GM10847 (cell line): ENCODE measurements around the gene FBXL14.

ENCODE experiments used
- POLR2A ChIP-seq: IDR thresholded peaks from 2 replicates; pipeline ENCODE4 v1.6.1; 2011; ENCODE audit not compliant: insufficient read length; ENCODE audit errors: extremely low read depth

FBXL14 gene

DNA sequence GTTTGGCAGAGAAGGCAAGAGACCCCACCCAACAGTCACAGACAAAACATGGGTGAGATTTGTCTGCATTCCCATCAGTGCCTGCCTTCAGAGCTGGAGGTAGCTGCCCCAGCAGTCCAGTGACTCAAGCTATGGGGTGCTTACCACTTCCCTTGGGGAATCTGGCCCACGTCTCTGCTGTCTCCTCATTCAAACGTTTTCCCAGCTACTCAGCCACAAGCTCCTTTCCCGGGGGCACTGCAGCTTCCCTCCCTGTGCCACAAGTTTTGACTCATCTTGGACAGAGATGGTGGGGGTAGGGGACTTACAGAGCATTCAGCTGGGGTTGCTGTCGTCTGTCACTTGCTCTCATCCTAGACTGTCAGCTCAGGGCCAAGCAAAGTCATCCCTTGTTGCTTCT is 66.6 kb downstream of the FBXL14 start:
- no peak for TF ChIP-seq POLR2A

DNA sequence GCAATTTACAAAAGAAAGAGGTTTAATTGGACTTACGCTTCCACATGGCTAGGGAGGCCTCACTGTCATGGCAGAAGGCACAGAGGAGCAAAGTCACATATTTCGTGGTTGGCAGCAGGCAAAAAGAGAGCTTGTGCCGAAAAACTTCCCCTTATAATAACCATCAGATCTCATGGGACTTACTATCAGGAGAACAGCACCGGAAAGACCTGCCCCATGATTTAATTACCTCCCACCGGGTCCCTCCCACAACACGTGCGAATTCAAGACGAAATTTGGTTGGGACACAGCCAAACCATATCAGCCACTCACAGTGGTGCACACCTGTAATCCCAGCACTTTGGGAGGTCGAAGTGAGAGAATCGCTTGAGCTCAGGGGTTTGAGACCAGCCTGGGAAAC is 68.5 kb downstream of the FBXL14 start:
- TF ChIP-seq POLR2A: no peak

DNA sequence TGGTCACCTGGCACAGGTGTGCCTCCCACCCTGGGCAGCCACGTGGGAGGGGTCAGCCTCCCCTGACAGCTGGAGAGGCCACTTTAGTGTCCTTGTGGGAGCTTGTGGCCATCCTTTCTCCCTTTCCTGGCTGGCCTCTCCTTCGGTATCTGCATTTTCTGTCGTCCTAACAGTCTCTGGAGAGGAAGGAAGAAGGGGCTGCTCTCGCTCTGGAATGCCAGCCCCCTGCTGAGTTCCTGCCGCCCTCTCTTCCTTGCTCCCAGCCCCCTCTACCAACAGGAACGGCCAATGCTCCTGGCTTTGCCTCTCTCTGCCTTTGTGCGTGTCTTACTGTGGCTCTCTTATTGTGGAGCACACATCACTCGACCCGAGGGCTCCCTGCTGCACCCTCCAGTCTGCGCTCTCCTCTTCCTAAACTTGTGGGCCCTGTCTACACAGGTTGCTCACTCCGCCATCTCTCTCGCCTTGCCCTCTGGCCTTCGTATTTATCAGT is 70.8 kb downstream of the FBXL14 start:
- TF ChIP-seq POLR2A: no peak

DNA sequence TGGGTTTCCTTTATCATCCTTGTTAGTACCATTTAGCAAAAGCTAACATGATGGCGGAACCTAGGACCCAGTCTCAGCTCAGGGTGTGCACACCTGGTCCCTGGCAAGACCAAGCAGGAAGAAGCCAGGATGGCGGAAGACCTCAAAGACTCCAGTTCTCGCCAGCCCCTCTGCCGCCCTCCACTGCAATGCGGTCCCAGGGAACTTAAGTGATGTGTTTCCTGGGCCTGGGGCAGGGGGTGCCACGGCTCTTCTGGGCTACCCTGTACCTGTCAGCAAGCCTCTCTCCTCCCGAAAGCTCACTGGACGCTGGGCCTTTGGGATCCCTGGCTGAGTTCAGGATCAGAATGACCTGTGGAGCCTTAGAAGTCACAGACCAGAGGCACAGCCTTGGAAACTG is 71.3 kb downstream of the FBXL14 start:
- TF ChIP-seq POLR2A: no peak

DNA sequence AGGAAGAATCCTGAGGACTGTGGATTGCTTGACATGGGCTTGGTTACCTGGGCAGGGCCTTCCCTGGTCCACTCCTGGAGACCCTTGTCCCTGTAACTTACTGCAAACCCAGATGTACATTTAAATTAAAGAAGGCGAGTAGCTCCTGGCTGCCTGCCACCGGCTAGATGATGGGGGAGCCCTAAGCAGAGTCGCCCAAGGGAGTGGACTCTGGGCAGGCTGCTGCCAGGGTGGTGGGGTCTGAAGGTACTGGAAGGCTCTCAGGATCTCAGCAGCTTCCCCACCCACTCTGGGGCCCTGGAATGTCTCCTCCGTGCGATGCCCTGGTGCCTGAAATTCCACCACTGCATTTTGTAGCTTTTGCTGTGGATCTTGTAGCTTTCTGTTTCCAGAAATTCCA is 74.7 kb downstream of the FBXL14 start:
- no peak for TF ChIP-seq POLR2A

DNA sequence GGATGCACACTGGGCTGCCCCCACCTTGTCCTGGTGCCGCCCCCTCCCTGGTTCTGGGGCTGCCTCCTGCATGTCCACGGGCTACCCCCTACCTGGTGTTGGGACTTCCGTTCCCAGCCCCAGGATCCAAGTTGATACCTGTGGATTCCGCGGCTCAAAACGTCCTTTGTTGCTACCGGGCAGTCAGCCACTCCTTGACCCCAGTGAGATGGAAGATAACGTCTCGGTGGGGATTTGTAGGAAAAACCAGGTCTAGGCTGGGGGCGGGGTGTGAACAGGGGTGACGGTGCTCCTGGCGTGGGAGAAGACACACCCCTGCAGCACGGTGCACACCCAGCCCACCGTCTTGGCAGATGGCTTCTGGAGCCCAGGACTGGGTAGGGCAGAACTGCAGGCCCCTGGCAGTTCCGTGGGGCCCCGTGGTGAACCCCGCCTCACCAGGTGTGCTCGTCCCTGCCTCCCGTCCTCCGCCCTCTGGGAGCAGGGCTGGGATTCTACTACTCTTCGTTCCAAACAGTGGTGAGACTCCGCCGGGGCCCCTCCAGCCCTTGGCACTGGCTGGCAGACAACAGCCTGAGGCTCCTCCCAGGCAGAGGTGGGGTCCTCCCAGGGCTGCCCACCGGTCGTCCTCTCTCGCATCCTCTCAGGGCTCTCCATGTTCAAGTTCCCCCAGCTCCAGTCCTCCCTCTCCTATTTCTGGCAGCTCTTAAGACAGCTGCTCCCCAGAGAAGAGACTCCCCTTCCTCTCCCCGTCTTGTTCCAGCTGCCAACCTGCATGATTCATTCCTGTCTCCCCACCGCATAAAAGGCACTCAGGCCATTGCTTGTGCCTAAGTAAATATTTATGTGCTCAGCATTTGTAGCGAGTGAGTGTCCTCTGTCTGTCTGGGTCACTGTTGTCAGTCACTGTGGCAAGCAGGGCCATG is 75.5 kb downstream of the FBXL14 start:
- TF ChIP-seq POLR2A: no peak

DNA sequence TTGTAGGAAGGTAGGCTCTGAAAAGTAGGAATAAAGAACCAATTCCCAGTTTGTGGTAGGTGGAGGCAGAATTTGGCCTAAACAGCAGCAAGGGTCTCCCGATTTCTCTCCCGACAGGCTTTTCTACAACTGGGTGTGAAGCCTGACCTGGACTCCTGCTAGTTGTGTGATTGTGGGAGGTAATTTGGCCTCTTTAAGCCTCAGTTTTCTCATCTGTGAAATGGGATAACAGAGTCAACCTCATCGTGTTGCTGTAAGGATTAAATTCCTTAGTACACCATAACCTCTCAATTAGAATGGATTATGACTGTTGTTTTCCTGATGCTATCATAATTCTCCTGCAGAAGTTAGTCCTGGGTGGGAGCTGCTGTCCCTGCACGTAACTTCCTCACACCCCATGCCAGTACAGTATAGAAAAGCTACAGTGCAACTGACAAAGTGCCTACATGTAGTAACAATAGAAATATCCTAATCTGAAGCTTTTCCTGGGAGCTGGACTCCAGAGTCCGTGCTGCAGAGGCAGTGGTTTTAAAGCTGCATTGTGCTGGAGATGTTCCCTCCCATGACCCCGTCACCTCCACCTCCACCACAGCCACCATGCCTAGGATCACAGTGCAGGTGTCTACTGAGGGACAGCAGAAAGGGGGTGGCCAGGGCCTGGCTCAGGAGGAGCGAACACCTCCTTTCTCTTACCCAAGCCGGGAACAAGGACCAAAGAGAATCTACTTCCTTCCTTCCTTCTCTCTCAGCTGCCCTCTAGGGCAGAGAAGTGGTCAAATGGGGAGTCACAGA is 76.5 kb downstream of the FBXL14 start:
- no peak for TF ChIP-seq POLR2A

DNA sequence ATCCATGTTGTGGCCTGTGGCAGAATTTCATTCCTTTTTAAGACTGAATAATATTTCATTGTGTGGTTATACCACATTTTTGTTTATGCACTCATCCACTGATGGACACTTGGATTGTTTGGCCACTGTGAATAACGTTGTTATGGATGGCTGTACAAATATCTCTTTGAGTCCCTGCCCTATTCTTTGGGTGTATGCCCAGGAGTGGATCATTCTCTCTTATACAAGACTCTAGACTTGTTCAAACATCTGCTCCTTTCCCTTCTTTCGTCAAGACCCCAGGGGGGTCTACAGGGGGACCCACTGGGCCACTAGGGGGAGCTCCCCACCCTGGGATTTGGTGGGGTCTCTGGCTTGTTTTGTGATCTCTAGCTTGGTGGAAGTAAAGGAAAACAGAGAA is 77.4 kb downstream of the FBXL14 start:
- TF ChIP-seq POLR2A: no peak
